Measurements from ENCODE around the gene FOXP1. TPM values are rescaled to one million over a fixed set of nuclear protein-coding genes. Genes with fewer than 3 reads are reported as not detected.

FOXP1 gene
- total RNA-seq, 1 experiment from 2014 or later: 75.3 TPM

DNA sequence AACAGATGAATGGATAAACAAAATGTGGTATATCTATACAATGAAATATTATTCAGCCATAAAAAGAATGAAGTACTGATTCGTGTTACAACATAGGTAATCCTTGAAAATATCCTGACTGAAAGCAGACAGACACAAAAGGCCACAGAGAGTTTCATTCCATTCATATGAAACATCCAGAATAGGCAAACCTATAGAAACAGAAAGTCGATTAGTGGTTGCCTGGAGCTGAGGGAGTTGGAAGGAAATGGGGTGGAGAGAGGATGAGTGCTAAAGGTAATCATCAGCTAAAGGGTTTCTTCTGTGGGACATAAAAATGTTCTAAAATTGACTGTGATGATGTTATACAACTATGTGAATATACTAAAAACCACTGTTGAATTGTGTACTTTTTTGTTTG, 22.9 kb downstream of the FOXP1 start:
- H3K23me2 ChIP-seq (ENCODE audit: insufficient read length, low read depth, low read length, poor library complexity, severe bottlenecking): no peaks in the 10 kb centered on the region
- H3K9ac ChIP-seq (ENCODE audit: extremely low read depth, insufficient read length, low read length): no peak overlapping the region
- H2AK5ac ChIP-seq (ENCODE audit: insufficient read length, low read length): no peak overlapping the region
- H2BK5ac ChIP-seq (ENCODE audit: insufficient read length, low read length): no peak overlapping the region
- H3K4me2 ChIP-seq (ENCODE audit: insufficient read depth, insufficient read length, low read length): no peak overlapping the region
- no peak overlapping the region for H3T11ph ChIP-seq (ENCODE audit: low read length)
- no peaks in the 10 kb centered on the region for H3K79me1 ChIP-seq (ENCODE audit: insufficient read depth, low read depth, low read length, poor library complexity, severe bottlenecking)
- no peak overlapping the region for H3K18ac ChIP-seq (ENCODE audit: insufficient read length, low read depth, low read length)
- no CpG with 5 or more reads among the region's 2 CpGs for WGBS (ENCODE audit: extremely low coverage, insufficient read length, low lambda C conversion rate)
- H4K5ac ChIP-seq (ENCODE audit: insufficient read length, low read depth, low read length): no peak overlapping the region
- no peak overlapping the region for H3K4ac ChIP-seq (ENCODE audit: low read depth, low read length)
- H3K79me2 ChIP-seq (ENCODE audit: insufficient read depth, low read length): no peaks in the 10 kb centered on the region
- no peaks in the 10 kb centered on the region for H3K4me1 ChIP-seq (ENCODE audit: insufficient read depth, low read length)
- H4K20me1 ChIP-seq (ENCODE audit: control insufficient read depth, insufficient read depth, insufficient read length): no peaks in the 10 kb centered on the region
- H2BK12ac ChIP-seq (ENCODE audit: insufficient read length, low read depth, low read length): no peak overlapping the region
- H3K23ac ChIP-seq (ENCODE audit: insufficient read length, low read depth, low read length): no peak overlapping the region
- H2AFZ ChIP-seq (ENCODE audit: low read length): no peak overlapping the region
- H2BK20ac ChIP-seq (ENCODE audit: low read depth, low read length, poor library complexity, severe bottlenecking): no peak overlapping the region
- no peak overlapping the region for H3K56ac ChIP-seq (ENCODE audit: insufficient read length, low read depth, low read length)
- no peaks in the 10 kb centered on the region for H3K27me3 ChIP-seq (ENCODE audit: insufficient read depth, low read length)
- Mint-ChIP-seq H3K27ac (no peak overlapping the region), H3K4me1 (peaks cover 4 to 10% of the 10 kb centered on the region in 2 experiments; a peak in 2 of 4 replicates), H3K27me3 (ENCODE audit: low read depth) (no peaks in the 10 kb centered on the region), H3K36me3 (ENCODE audit: insufficient read depth in 1 of 3, low read depth in 3 of 3) (peaks cover 0 to 9% (median 0%) of the 10 kb centered on the region in 3 experiments; a peak in 2 of 7 replicates), H3K9me3 (no peaks in the 10 kb centered on the region), H3K4me3 (no peak overlapping the region)
- H4K8ac ChIP-seq (replicated peaks; ENCODE audit: insufficient read length, low read depth, low read length): no peak overlapping the region
- no peaks in the 10 kb centered on the region for H3K9me3 ChIP-seq (ENCODE audit: control insufficient read depth, low read depth, low read length)
- DNase-seq: no peak
- H2BK15ac ChIP-seq (ENCODE audit: low read depth, low read length): no peak overlapping the region
- no peak overlapping the region for H2BK120ac ChIP-seq (ENCODE audit: low read depth, low read length, poor library complexity, severe bottlenecking)
- no peak overlapping the region for H3K14ac ChIP-seq (ENCODE audit: insufficient read depth, low read length)
- H4K91ac ChIP-seq (ENCODE audit: insufficient read length, low read depth, low read length): no peak overlapping the region
- TF ChIP-seq, protein P1, sequence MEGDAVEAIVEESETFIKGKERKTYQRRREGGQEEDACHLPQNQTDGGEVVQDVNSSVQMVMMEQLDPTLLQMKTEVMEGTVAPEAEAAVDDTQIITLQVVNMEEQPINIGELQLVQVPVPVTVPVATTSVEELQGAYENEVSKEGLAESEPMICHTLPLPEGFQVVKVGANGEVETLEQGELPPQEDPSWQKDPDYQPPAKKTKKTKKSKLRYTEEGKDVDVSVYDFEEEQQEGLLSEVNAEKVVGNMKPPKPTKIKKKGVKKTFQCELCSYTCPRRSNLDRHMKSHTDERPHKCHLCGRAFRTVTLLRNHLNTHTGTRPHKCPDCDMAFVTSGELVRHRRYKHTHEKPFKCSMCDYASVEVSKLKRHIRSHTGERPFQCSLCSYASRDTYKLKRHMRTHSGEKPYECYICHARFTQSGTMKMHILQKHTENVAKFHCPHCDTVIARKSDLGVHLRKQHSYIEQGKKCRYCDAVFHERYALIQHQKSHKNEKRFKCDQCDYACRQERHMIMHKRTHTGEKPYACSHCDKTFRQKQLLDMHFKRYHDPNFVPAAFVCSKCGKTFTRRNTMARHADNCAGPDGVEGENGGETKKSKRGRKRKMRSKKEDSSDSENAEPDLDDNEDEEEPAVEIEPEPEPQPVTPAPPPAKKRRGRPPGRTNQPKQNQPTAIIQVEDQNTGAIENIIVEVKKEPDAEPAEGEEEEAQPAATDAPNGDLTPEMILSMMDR (conservative IDR thresholded peaks at IDR 0.05): no peak
- no peak overlapping the region for H3K27ac ChIP-seq (ENCODE audit: insufficient read length, low read depth, low read length)

Data from H9 (cell line).